Ammon's horn (tissue), 1 donor: ENCODE measurements around the gene GAB2.

ENCODE experiments used
- DNase-seq: peaks from one replicate; pipeline ENCODE4 v3.0.0-alpha.2; 2016; ENCODE audit warnings: low spot score

Gene GAB2

DNA sequence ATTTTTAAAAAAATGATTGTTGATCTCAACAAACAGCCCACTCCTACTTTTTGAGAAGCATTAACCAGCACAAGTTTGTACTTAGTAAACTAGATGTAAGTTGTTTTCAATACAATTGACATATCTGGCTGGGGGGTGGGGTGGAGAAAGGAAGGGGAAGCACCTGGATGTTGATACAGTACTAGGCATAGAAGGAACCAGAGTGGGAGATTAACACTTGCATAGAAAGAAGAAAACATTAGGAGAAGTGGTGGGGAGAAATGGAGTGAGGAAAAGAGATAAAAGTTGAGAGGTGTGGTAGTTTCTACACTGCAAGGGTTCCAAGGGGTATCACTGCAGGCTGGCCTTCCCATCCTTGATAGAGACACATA is 10.6 kb upstream of the GAB2 start:
- DNase-seq, result no peak

DNA sequence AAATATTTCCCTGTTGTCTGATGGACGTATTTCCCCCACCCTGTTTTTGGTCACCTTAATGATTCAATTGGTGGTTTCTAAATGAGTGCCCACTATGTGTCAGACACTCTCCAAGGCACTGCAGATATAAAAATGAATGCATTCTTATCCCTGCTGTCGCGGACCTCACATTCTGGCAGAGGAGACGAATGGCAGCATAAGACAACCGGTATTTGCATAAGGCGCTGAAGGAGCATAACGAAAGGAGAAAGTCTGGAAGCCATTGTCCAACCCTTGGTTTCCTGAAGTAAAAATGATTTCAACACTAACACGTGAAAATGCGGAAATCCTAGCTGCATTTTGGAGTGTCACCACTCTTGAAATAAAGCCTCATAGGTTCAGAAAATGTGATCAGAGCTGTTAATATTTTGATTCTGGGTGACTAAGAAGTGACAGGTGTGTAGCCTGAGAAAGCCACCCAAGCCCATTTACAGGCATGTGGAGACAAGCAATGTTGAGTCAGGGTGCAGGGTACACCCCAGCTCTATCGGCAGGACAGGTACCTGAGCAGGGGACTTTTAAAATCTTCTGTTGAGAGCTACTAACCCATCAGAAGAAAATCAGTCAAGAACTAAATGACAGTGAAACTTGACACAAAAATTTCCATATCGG is 10.1 kb upstream of the GAB2 start:
- DNase-seq, result no peak

DNA sequence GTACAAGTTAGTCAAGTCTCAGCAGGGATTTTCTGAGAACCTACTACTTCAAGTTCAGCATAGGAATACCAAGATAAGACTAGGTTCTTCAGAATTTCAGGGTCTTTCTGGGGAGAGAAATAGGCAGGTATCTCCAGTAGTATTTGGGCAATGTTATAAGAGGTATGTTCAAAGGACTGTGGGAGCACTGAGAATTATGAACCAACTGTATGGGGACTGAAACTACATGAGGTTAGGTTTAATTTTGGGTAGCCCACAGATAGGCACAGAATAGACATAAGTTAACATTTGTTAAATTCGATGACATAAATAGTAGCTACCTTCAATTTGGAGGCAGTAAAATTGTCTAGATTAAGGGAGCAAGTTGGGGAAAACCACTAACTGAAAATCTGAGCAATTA is 9.2 kb upstream of the GAB2 start:
- no peak for DNase-seq

DNA sequence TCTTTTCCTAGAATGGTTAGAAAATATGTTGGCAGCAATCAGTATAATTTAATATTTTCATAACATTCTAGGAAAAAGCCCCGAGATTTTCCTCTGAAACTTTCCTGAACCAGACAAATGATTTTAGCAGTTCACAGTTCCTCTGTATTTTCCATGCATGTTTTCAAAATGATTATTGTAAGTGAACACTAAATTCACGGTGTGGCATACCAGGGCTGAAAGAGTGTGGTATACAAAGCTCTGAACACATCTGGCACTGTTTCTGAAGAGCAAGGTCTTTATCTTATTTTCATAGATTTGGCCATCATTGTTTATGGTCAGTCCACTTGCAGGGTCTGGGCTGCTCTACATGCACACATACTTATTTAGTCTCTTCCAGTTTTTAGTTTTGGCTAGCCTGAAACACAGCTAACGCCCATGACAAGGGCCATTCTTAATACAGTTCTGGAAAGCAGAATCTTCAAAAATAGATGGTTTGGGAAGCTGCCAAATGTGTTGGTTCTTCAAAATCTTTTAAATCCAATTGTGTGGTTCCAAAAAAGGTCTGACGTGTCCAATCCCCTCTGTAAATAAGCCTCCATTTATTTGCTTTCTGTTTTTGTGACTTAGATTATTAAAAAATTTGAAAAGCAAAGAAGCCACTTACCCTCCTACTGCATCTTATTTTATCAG is 7.9 kb upstream of the GAB2 start:
- DNase-seq, result no peak

DNA sequence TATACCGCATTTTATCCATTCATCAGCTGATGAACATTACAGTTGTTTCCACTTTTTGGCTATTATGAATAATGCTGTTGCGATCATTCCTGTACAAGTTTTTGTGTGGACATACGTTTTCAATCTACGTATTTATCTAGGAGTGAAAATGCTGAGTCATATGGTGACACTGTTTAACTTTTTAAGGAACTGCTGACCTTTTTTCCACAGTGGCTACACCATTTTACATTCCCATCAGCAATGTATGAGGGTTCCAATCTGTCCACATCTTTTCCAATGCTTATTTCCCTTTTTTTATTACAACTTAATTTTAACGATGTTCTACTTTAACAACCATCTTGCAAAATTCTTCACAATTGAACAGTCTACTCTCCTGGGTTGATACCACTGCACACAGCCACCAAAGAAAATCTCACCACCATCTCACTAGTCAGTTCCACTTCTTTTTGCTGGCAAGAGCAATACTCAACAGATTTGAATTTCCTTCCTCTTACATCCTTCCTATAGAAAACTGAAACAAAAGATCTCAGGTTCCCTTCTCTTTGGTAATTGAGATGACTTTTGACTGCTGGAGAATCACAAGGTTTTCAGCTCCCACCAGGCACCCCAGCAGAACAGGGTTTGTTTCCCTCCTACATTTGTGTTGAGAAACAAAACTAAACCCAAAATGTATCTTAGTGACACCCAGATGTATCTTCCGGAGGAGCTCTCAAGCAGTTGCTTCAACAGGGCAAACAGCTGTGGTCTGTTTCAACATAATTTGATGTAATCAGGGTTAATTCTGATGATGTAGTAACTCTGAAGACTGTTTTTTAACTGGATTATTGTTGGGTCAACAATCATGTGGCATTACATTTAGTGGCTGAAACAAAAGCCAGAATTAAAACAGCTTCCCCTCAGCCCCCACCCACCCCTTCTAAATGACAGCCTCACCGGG is 7.0 kb upstream of the GAB2 start:
- no peak for DNase-seq

DNA sequence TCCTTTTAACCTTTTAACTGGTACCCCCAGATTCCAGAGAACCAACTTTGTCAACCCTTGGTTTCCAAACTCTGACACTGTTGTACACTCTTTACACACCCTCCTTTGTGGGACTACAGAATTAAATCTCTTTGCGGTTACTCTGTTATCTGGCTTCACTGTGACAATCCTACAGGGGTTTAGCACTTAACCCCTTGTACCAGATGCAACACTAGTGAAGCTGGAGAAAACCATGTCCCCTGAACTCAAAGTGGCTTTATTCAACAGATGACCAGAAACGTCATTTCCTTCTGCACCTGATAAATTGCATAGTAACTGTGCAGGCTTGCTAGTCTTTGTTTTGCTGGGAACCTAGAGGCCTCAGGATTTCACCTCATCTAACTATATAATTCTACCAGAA is 5.6 kb upstream of the GAB2 start:
- DNase-seq, result no peak

DNA sequence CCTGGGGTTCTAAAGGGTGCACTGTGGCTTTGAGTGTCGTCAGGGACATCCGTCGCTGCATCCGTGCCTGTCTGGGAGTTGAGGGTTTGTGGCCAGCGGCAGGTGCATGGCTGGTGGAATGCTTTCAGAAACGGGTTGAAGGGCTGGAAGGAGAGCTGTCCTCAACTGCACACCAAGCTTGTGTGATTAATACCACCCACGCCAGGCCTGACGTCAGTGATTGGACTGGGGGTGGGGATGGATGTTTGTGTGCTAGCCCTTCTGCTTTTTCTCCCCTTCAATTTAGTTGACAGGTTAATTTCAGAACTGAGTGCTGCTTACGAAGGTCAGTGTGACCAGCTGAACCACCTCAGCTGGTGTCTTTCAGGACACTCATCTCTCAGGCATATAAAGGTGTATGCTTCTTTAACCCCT is 3.2 kb upstream of the GAB2 start:
- DNase-seq, result peak; percentile 56

DNA sequence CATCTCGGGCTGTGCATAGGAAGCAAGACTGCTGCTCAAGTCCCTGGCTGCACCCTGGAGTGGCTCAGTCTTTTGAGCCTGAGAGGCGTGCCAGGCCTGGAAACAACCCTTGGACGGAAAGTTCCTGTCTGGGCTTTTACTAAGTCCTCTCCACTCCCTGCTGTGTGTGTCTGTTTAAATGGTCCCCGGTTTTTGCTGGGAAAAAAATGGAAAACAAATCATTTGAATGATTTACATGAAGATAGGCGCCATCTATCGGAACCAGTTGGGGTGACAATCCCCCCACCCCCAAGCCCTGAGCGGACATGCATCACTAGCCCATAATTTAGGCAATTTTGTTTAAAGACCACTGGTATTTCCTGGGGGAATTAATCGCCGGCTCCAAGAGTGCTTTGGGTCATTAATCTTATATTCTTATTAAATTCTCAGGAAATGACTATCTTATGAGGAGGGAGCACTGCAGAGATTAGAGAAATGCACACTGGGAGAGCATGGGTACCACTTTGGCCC is 2.7 kb upstream of the GAB2 start:
- peak; percentile 90 for DNase-seq

DNA sequence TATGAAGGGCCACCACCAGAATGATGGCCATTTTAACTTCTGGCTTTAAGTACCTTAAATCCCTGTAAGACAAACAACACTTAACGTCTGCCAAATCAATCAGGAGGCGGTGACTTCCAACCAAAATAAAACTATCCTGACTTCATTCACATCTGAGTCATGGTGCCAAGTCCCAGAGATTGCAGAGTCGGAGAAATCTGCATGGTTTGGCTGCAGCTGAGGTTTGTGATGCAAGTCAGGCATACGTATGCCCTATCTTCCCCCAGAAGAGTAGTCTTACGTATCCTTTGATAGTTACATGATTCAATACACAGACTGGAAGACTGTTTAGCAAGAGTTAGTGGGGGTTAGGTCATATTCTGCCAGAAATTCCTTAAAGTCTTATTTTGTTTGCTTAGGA is 1.7 kb upstream of the GAB2 start:
- DNase-seq, result no peak

DNA sequence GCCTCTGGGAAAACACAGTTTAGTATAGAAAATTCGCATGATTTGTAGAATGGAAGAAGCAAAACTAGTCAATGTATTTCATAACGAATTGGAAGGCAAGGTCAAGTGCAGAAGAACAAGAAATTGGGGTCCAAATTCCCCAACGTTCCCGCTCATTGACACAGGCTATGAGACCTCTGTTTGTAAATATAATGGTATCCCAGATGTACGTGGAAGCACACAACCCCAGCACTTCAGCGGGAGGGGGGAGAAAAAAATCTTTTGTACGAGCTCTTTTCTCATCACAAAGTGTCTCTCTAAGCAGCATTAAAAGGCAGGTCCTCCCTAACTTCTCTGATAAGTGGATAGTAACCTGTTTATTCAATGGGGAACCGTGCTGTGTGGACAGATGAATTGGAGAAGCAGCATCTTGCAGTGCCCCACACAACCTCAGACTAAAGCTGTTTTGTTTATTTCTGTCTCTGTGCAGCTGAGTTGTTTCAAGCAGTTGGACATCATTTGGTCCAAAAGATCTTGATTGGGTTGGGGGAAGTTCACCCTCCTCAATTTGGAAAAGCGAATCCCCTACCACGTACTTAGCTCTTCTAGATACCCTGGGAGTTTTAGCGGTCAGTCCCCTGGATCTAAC is 1.1 kb upstream of the GAB2 start:
- no peak for DNase-seq

DNA sequence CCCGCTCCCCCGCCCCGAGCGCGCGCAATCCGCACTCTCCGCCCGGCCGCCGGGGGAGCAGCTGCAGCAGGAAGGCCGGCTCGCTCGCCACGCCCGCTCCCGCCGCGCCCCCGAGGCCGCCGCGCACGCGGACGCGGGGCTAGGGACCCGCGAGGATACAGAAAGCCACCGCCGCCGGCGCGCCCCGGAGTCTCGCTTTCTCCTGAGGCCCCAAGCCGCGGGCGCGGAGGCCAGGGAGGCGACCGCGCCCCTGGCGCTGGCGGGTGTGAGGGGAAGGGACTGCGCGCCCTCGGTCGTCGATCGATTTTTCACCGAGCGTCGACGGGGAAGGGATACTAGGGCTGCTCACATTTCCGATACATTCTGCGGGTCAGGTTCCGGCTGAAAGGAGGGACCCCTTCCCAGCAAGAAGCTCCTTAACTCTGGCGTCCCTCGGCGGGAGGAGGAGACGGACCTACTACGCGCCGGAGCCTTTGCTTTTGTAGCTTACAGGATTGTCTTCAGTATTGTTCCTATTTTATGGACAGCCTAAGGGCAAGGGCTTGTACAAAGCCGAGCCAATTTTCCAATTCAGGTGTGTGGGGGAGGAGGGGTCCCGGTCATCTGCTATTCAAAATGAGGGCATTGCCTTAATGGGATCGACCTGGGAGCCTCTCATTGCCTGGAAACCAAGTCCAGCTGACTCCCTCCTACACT is 416 bp upstream of the GAB2 start:
- peak; percentile 87 for DNase-seq

DNA sequence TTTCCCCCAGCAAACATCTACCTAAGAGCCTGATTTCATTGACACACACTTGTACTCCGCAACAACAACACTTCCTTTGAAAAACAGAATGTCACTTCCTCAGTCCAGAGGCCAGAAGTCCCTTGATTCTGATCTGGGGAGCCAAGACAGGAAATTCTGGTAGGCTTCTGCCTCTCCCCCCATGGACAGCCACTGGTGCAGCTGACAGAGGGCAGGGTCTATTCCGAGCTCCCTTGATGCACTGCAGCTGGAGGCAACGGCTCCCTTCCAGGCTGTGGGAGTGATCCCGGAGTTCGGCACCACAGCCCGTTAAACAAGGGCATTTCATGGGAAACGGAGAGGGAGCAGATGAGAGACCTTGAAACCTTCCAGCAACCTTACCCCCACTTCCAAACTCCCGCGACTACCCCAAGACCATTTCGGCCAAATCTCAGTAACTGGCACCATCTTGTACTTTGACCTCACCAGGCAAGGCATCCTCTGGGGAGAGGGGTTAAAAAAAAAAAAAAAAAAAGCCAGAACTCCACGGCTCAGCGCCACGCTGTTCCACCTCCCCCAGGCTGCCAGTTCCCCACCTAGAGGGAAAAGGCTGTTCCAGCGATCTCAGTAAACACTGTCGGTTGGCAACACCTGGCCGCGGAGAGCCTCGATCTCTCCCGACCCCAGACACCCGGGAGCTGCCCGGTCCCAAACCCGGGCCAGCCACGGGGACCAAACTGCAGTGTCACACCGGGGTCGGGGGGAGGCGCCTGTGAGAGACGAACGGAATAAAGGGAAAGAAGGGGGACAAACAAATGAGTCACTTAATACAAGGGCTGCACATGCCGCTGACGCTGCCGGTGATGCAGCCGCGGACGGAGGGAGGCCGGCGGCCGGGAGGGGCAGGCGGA is 1.1 kb downstream of the GAB2 start:
- DNase-seq, result peak; percentile 88

DNA sequence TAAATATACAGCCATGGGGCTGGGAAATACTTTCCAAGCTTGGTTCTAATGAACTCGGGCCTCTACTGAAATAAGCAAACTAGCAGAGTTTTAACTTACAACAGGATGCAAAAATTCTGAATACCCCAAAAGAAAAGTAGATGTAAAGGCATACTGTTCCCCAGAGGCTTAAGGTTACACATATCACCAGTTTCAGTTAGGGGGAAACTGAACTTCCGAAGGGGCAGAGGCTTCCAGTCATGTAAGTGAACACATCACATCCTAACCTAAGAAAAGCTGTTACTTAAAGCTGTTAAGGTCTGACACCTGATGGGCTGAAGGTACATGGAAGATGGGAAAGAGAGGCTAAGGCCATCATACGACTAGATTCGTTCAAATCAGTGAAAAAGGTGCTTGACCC is 2.3 kb downstream of the GAB2 start:
- DNase-seq, result no peak

DNA sequence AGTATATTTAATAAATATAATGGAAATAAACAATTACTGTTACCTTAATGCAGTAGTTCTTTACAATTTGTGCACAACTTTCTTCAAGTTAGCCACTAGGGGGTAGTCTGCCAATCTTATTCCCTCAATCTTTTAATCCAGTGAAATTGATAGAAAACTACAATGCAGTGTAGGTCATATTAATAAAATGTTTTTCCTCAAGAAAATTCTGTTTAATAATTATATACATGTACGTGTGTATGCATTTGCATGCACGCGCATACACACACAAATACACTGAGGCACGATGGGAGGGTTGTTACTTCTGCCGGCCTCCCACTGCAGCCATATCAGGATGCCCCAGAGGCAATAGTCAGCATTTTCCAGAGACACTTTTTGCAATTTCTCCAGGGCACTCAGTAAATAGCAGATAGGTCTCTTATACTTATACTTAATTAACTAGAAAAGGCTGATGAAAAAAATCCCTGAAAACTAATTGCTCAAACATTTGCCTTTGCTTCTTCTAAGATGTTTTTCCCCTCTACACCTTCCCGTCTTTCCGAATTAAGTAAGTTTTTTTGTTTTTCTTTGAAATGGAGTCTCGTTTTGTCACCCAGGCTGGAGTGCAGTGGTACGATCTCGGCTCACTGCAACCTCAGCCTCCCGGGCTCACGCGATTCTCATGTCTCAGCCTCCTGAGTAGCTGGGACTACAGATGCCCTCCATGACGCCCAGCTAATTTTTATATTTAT is 3.1 kb downstream of the GAB2 start:
- DNase-seq, result no peak

DNA sequence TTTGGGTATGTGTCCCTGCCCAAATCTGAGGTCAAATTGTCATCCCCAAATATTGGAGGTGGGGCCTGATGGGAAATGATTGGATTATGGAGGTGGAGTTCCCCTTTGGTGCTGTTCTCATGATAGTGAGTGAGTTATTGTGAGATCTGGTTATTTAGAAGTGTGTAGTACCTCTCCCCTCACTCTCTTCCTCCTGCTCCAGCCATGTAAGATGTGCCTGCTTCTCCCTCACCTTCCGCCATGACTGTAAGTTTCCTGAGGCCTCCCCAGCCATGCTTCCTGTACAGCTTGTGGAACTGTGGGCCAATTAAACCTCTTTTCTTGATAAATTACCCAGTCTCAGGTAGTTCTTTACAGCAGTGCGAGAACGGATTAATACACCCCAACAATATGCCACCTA is 9.0 kb downstream of the GAB2 start:
- no peak for DNase-seq

DNA sequence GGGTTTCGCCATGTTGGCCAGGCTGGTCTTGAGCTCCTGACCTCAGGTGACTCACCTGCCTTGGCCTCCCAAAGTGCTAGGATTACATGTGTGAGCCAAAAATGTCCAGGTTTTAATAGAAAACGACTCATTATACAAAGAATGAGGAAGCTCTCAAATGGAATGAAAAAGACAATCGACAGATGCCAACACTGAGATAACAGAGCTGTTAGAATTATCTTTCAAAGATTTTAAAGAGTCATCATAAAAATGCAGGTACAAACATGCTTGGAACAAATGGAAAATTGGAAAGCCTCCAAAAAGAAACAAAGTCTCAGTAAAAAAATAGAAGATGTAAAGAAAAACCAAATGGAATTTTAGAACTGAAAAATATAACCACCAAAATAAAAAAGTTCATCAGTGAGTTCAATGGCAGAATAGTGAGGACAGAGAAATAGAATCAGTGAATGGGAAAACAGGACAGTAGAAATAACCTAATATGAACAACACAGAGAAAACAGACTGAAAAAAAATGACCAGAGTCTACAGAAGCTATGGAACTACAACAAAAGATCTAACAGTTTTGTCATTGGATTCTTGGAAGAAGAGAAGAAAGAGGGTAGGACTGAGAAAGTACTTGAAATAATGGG is 10.9 kb downstream of the GAB2 start:
- DNase-seq, result no peak

DNA sequence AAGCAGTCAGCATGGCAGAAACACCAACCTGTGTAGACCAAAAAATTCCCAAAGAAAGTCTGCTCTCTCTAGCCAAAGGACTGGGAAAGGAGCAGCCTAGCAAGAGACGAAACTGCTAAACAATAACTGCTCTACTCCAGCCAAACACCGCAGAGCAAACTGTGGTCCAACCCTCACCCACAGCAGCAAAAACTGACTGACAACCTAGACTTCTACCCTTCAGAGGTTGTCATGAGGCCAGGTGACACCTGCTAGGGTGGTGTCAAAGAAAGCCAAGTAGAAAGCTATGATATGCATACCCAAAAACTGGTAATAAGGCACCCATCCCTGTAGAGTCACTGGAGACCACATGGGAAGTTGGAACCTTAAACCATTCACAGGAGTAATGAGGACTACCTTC is 11.8 kb downstream of the GAB2 start:
- DNase-seq, result no peak

DNA sequence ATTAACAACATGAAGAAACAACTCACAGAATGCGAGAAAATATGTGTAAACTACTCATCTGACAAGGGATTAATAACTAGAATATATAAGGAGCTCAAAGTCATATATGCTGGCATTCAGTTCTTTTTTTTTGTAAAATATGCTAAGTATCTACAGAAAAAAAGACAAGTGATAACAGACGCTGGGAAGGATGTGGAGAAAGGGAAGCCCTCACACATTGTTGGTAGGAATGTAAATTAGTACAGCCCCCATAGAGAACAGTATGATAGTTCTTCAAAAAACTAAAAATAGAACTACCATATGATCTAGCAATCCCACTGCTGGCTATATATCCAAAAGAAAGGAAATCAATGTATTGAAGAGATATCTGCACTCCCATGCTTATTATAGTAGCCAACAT is 13.8 kb downstream of the GAB2 start:
- no peak for DNase-seq

DNA sequence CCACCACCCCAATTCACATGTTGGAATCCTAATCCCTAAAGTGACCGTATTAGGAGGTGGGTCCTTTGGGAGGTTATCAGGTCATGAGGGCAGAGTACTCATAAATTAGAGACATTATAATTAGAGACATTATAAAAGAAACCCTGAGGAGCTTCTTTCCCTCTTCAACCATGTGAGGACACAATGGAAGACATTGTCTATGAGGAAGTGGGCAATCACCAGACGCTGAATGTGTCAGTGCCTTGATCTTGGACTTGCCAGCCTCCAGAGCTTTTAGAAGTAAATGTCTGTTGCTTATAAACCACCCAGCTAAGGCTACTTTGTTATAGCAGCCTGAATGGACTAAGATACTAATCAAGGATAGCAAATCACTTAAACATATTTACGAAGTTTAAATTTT is 14.8 kb downstream of the GAB2 start:
- no peak for DNase-seq

DNA sequence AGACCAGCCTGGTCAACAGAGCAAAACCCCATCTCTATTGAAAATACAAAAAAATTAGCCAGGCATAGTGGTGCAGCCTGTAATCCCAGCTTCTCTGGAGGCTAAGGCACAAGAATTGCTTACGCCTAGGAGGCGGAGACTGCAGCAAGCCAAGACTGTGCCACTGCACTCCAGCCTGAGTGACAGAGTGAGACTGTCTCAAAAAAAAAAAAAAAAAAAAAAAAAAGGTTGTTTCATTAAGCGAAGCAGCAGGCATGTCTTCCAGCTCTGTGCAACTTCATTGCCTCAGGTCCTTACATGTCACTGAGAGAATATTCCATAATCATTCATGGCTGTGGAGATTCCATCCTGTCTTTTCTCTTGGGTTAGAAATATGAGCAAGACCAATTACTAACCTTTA is 16.9 kb downstream of the GAB2 start:
- DNase-seq, result no peak
